ELF-1 (cell line): Measurements from ENCODE around the gene DIP2A.

Source experiments
- DNase-seq: peaks from one replicate; pipeline ENCODE4 v3.0.0-alpha.2; 2016; ENCODE audit warnings: low read depth, low spot score

The DIP2A gene

DNA sequence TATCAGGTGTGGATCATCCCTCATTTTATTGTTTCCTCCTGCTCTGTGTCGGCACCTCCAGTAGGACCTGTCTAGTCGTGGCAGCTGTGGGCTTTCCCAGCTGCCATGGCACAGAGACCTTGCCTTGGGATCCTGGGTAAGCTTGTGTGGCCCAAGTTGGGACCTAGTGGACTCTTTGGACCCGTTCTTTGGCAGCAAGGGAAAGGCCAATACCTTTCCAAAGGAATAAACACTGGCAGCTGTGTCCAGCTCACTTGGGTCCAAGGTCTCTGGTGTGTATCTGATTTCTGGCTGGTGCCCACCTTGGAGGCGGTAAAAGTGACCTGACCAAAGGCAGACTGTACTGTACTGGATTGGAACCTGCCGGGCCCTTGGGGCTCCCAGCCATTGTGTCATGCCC, 21.8 kb downstream of the DIP2A start:
- DNase-seq = no peak

DNA sequence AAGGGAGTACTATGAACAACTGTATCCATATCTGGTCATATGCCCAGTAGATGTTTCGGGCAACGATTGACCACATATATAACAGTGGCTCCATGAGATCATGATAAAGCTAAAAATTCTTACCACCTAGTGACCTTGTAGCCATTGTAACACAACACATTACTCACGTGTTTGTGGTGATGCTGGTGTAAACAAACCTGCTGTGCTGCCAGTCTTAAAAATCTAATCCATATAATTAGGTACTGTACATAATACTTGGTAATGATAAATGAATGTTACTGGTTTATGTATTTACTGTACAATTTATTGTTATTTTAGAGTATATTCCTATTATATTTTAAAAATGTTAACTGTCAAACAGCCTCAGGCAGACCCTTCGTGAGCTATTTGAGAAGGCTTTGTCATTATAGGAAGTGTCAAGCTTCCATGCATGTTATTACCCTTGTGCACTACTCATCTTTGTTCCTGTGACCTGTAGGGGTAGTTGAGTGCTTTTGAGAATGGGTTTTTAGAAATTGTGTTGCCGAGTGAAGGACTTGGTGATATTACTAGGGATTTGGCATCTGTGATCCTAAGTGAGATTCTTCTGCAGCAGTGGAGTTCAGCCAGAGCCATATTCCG, 23.6 kb downstream of the DIP2A start:
- DNase-seq = no peak

DNA sequence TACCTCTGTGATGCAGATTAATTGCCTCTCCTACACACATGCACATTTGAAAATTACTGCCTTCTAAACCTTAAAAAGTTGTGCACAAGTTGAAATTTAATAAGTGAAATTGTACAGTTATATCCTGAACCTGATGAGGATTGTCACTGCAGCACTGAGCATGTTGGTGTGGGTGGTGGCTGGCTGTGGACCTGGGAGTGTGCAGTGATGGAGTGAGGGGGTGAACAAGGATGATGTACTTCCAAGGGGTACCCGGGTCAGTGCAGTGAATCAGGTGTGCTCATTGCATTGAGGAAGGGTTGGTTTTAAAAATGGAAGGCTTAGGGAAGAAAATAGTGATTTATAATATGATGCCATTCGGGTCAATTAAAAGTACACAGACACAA, 24.1 kb downstream of the DIP2A start:
- DNase-seq = no peak

DNA sequence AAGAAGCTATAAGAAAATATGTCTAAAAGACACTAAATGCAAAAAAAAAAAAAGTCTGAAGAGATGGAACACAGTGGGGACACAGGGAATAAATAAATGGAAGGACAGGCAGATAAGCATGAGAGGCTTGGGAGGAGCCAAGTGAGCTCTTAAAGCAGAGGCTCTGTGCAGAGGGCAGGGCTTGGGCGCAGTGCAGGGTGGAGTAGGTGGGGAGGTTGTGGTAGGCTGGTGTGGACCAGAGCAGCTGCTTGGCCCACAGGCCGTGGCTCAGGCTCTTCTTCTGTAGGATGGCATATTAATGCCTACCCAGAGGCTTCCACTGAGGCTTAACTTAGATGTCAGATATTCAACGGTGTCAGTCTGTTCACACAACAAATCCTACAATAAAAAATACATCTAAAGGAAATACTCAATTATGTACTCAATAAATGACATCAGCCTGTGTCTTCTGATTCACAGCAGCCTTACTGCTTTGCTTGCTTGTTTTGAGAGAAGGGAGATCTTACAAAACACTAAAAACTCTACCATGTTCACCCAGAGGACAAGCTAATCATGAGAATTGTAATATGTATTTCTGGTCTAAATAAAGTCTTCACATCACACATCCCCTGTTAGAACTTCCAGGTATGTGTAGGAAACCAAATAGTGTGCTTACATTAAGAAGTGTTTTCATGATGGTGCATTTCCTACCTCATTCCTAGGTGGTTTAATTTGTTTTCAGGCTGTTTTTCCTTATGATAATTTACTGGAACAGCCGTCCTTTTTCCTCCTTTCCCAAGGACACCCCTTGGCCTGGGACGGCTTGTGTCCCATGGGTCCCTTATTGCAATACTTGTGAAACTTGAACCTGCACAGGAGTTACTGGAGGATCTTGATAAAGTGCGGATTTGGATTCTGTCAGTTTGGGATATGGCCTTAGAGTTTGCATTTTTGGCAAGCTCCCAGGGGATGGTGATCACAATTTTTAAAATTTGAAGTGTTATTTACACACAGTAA, 24.9 kb downstream of the DIP2A start:
- DNase-seq = no peak

DNA sequence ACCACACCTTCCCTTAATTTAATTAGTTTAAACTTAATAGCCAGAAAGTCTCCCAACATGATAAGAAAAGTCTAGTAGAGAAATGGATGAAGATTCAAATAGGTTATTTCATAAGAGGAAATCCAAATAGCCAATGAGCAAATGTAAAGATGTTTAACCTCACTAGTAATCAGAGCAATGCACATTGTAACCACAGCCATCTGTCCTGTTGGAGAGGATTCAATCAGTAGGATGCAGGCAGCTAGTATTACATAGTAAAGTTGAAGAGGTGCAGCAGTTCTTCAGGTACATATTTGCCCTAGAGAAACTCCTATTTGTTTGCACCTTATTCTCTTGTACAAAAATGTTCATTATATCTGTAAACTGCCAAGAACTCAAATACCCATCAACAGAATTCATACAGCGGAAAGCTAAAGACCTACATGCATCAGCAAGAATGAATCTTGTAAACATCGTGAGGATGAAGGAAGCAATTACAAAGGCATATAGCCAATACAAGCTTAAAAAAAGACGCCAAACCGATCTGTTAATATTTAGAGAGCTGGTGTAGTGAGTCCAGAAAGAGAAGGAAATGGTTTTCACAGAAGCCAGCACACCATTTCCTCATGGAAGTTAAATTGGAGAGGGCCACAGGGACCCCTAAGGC, 27.9 kb downstream of the DIP2A start:
- no peak for DNase-seq

GRCh38 chr21:46489162-46489663, 30.5 kb downstream of the DIP2A start:
- no peak for DNase-seq

GRCh38 chr21:46489800-46490199, 31.1 kb downstream of the DIP2A start:
- DNase-seq = no peak

DNA sequence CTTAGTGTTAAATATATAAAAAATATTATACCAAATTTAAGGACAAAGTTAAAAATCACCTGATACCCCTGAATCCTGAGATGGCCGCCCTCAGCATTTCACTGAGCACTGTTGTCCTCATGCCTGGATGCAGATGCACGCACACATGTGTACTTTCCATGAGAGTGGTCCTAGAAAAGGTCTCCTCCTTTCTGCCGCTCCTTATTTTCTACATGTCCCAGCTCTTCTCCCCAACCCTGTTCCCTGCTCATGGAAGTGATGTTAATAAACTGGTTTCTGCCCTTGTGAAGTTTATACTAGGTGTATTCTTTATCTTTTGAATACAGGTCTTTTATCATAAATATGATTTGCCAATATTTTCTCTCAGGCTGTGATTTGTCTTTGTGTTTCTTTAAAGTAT, 32.9 kb downstream of the DIP2A start:
- no peak for DNase-seq

DNA sequence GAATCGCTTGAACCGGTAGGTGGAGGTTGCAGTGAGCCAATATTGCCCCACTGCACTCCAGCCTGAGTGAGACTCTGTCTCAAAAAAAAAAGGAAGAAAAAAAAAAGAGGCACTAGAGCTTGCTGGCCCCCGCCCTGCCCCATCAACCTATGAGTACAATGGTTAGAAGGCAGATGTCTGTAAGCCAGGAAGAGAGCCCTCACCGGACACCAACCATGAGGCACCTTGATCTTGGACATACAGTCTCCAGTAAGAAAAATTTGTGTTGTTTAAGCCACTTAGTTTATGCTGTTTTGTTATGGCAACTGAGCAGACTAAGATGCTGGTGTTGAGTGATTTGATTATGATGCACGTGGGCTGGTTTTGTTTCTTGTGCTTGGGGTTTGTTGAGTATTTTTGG, 34.2 kb downstream of the DIP2A start:
- DNase-seq = no peak

GRCh38 chr21:46493828-46494227, 35.1 kb downstream of the DIP2A start:
- DNase-seq = no peak

DNA sequence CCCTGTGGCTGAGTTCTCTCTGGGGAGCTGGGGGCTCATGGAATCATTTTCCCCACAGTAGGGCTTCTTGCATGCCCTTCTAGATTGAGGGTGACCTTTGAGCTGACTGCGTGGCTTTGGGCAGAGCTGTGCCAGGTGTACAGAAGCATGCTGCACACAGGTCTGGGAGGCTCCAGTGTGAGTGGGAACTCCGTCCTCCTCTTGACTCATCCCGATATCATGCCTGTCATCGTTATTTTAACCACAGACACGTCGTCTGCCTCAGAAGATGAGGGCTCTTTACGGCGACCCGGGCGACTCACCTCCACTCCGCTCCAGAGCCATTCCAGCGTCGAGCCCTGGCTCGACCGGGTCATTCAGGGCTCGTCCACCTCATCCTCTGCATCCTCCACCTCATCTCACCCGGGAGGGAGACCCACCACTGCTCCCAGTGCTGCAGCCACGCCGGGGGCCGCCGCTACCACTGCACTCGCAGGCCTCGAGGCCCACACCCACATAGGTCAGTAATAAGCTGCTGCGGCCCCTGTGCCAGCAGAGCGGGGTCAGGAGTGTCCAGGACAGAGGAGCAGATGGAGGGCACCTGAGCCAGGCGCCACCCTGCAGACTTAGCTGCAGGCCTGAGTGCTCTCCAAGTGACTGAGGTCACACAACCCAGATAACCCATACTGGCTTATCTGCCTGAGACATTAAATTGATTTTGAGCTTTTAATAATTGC, 39.8 kb downstream of the DIP2A start:
- no peak for DNase-seq

DNA sequence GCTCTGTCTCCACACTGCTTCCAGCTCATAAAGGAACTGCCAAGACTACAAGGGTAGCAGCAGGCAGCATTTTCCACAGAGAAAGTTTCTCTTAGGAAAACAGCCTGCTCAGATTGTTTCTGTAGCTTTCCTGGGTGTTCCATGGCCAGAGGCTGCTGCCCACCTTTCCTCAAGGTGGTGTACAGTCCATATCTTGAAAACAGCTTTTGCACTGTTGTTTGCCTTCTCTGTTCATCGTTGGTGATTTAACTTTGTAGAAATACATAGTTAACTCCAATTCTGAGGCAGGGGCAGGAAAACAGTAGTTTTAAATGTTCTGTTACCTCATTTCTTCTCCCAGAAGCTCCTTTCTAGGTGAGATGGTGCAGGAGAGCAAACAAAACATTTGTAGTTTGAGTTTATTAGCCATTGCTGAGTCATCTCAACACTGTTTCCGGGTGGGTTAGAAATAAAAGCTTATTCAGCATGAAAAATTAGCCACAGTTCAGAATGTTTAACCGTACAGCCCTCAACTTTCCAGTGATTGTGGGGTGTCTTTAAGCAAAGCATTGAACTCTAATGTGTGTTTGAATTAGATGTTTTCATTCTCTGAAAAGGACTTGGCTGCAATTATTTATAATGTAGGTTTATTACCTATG, 41.7 kb downstream of the DIP2A start:
- DNase-seq = no peak

DNA sequence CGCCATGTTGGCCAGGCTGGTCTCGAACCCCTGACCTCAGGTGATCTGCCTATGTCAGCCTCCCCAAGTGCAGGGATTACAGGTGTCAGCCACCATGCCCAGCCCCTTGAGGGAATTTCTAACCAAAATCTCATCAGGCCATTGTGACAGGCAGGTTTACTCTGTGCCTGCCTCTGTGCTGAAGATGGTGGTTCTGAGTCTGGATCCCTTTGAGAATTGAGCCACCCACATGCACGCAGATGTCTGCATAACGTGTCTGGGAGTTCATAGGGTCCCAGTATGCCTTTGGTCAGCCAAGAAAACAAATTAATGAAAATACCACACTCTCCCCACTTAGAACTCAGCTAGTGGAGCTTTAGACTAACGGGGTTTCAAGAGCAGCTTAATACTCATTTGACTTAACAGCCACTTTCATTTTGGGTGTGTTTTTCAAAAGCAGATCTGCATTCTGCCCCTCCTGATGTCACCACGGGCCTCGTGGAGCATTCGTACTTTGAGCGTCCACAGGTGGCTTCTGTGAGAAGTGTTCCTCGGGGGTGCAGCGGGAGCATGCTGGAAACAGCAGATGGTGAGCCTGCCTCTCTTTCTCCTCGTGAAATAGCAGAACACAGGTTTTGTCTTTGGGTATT, 45.3 kb downstream of the DIP2A start:
- no peak for DNase-seq

DNA sequence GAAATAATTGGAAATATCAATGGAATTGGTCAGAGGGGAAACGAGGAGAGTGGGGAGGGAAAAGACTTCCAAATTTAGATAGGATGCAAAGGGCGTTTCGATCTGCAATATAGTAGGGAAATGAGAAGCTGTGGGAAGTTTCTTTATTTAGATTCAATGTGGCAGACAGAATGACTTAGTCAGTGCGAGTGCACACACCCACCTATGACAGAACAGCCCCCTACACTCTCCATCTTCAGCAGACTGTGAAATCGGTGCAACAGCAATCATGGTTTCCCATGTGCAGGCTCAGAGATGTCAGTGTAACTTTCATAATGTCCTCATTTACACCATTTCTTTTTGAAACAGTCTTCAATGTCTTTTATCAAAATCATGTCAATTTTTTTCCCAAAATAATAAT, 46.0 kb downstream of the DIP2A start:
- DNase-seq = no peak

DNA sequence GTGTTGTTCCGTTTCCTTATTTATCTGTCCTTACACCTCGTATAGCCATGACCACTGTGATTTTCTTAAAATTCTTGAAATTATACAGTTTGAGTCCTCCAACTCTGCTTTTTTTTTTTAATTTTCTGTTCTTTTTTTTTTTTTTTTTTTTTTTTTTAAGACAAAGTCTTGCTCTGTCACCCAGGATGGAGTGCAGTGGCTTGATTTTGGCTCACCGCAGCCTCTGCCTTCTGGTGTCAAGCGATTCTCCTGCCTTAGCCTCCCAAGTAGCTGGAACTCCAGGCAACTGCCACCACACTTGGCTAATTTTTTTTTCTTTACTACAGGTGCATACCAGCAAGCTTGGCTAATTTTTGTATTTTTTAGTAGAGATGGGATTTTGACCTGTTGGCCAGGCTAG, 48.9 kb downstream of the DIP2A start:
- DNase-seq = no peak

GRCh38 chr21:46509741-46510502, 51.2 kb downstream of the DIP2A start:
- no peak for DNase-seq

- DNase-seq = no peak
These were observed 56.4 kb downstream of the DIP2A start for GRCh38 chr21:46515109-46515508.

DNA sequence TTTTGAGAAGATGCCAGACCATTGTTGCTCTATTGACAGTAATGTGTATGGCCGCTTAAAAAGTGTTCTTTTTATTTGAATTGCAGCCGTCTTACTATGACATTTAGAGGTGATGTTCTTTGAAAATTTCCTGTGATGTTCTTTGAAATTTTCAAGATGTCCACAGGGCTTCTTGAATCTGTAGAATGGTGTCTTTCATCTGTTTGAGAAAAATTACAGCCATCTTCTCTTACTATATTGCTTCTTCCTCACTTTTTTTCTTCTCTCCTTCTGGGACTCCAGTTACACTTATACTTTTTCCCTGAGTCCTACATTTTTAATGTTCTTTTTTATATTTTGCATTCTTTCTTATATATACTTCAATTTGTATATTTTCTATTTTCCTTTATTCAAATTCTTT, 57.4 kb downstream of the DIP2A start:
- DNase-seq = no peak

DNA sequence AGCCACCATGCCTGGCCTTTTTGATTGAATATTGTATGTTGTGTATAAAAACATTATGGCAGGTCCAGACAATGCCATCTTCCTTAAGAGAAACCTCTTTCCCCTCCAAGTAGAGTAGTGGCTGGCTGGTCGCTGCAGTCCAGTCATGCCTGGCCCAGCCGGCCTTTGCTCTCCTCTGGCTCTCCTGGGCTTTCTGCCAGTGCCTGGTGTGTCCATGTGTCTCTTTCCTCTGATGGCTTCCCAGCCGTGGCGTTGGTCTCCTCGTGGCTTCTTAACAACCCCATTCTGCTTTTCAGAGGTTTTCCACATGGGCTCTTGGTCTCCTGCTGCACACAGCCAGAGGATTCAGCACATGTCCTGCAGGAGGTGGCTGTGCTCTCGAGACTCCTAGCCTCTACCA, 58.7 kb downstream of the DIP2A start:
- no peak for DNase-seq

DNA sequence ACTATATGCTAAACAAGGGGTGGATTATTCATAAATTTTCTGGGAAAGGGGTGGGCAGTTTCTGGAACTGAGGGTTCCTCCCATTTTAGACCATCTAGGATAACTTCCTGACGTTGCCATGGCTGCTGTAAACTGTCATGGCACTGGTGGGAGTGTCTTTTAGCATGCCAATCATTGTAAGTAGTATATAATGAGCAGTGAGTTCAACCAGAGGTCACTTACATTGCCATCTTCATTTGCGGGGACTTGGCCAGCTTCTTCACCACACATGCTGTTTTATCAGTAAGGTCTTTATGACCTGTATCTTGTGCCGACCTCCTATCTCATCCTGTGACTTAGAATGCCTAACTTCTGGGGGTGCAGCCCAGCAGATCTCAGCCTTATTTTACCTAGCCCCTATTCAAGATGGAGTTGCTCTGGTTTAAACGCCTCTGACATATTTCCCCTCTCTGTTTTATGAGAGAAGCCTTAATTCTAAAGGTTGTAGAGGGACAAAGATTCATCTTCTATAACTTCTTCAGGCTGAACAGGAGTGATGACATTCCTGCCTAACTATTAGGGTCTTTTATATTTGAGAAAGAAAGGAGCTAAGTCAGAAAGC, 60.4 kb downstream of the DIP2A start:
- no peak for DNase-seq
